ENCODE data around the gene DENND1B.
A peak's percentile ranks its signal among the peaks of the same experiment; 100 is the strongest.

The DENND1B gene

GRCh38 chr1:197472141-197472540 lies 303.1 kb downstream of the DENND1B start:
- H3K4me3 ChIP-seq (ENCODE audit: low read depth, low read length) = no peak overlapping the region
- TF ChIP-seq, protein P1, sequence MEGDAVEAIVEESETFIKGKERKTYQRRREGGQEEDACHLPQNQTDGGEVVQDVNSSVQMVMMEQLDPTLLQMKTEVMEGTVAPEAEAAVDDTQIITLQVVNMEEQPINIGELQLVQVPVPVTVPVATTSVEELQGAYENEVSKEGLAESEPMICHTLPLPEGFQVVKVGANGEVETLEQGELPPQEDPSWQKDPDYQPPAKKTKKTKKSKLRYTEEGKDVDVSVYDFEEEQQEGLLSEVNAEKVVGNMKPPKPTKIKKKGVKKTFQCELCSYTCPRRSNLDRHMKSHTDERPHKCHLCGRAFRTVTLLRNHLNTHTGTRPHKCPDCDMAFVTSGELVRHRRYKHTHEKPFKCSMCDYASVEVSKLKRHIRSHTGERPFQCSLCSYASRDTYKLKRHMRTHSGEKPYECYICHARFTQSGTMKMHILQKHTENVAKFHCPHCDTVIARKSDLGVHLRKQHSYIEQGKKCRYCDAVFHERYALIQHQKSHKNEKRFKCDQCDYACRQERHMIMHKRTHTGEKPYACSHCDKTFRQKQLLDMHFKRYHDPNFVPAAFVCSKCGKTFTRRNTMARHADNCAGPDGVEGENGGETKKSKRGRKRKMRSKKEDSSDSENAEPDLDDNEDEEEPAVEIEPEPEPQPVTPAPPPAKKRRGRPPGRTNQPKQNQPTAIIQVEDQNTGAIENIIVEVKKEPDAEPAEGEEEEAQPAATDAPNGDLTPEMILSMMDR (IDR thresholded peaks at IDR 0.05; ENCODE audit: control insufficient read depth, extremely low read depth, insufficient read depth) = no peak
- DNase-seq (ENCODE audit: low read depth) = no peak

DNA sequence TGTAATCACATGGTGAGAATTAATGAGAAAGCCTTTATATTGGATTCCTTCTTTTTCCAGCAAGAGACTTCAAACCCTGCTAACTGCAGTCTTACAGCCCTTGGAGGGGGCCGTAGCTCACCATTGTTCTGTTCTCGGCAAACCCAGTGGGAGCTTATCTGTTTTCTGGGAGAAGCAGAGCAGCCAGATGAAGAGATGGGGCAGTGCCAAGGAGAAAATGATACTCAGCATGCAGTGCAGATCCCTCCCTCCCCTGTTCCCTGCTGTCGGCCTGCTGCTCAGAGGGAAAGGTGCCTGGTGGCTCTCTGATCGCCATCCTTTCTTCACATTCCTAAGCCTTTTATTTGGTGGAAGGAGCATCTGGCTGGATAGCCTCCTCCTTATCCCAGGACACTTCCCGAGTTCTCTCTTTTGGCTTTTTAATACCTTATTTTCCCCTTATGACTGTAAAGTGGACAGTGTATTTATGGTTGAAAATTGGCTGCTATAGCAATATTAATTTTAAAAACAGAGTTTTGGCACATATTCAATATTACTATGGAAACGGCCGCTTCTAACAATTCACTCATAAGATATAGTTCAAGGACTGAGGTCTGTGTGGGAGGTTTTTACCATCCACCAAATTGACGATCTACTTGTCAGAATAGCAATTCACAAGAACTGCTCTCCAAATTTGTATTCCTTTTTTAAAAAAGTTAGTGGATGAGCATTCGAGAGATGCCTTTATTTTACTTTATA lies 303.9 kb downstream of the DENND1B start:
- no peak overlapping the region for H3K4me3 ChIP-seq (ENCODE audit: low read depth, low read length)
- DNase-seq (ENCODE audit: low read depth) = no peak
- TF ChIP-seq, protein P1 (IDR thresholded peaks at IDR 0.05; ENCODE audit: control insufficient read depth, extremely low read depth, insufficient read depth) = no peak

DNA sequence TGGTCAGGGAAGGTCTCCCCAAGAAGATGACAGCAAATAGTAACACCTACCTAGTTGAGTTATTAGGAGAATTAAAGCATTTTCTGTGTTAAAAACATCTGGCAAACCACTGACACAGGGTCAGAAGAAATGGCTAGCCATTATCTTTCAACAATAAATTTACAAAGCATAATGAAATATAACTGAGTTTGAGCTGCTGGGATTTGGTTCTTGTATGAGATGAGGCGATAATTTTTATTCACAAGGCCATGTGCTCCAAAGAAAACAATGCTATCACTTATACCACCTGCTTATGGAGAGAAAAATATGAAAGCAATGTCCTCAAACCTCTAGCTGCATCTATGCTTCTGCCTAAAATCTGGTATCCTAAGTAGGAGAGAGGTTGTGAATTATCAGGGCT lies 304.9 kb downstream of the DENND1B start:
- DNase-seq (ENCODE audit: low read depth) = no peak

GRCh38 chr1:197469620-197470210 lies 305.6 kb downstream of the DENND1B start:
- DNase-seq (ENCODE audit: low read depth) = peak; percentile 44

More for the DNA sequence above, 304.9 kb downstream of the DENND1B start:
- TF ChIP-seq, protein P1 (IDR thresholded peaks at IDR 0.05; ENCODE audit: control insufficient read depth, extremely low read depth, insufficient read depth) = no peak
- H3K4me3 ChIP-seq (ENCODE audit: low read depth, low read length) = no peak overlapping the region

GRCh38 chr1:197468543-197469175 lies 306.6 kb downstream of the DENND1B start:
- TF ChIP-seq, protein P1 (IDR thresholded peaks at IDR 0.05; ENCODE audit: control insufficient read depth, extremely low read depth, insufficient read depth) = no peak
- DNase-seq (ENCODE audit: low read depth) = no peak
- no peak overlapping the region for H3K4me3 ChIP-seq (ENCODE audit: low read depth, low read length)

More at GRCh38 chr1:197469620-197470210, 305.6 kb downstream of the DENND1B start:
- H3K4me3 ChIP-seq (ENCODE audit: low read depth, low read length) = no peak overlapping the region
- TF ChIP-seq, protein P1 (IDR thresholded peaks at IDR 0.05; ENCODE audit: control insufficient read depth, extremely low read depth, insufficient read depth) = no peak

GRCh38 chr1:197467881-197468280 lies 307.4 kb downstream of the DENND1B start:
- H3K4me3 ChIP-seq (ENCODE audit: low read depth, low read length) = no peak overlapping the region
- TF ChIP-seq, protein P1 (IDR thresholded peaks at IDR 0.05; ENCODE audit: control insufficient read depth, extremely low read depth, insufficient read depth) = no peak
- DNase-seq (ENCODE audit: low read depth) = peak; percentile 27
